Dermis lymphatic vessel endothelial cell (primary cell): Measurements from ENCODE around the gene GAPDH. TPM values are rescaled to one million over a fixed set of nuclear protein-coding genes. Genes with fewer than 3 reads are reported as not detected.

Experiments used
- total RNA-seq: library from RNA; depleted of rRNA; stranded (reverse); fragments of >200 nt; gene quantifications from 2 replicates; pipeline ENCODE4 v1.2.1, GENCODE V29; 2014

Gene GAPDH
- 3,384 and 4,426 TPM in 2 replicates for total RNA-seq

DNA sequence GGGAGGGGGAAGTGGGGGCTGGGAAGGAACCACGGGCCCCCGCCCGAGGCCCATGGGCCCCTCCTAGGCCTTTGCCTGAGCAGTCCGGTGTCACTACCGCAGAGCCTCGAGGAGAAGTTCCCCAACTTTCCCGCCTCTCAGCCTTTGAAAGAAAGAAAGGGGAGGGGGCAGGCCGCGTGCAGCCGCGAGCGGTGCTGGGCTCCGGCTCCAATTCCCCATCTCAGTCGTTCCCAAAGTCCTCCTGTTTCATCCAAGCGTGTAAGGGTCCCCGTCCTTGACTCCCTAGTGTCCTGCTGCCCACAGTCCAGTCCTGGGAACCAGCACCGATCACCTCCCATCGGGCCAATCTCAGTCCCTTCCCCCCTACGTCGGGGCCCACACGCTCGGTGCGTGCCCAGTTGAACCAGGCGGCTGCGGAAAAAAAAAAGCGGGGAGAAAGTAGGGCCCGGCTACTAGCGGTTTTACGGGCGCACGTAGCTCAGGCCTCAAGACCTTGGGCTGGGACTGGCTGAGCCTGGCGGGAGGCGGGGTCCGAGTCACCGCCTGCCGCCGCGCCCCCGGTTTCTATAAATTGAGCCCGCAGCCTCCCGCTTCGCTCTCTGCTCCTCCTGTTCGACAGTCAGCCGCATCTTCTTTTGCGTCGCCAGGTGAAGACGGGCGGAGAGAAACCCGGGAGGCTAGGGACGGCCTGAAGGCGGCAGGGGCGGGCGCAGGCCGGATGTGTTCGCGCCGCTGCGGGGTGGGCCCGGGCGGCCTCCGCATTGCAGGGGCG, at the start of gene GAPDH:
Gene GAPDH (plus strand): TSS at position 595 of the 772 bp plus-strand sequence. CDS start 316 bp downstream, outside the sequence.

GRCh38 chr12:6492838-6493496, 41.4 kb upstream of the GAPDH start, which contains the start of gene MRPL51:
Gene MRPL51 (minus strand): TSS chr12:6493262. CDS start chr12:6493136, 126 bp downstream.

DNA sequence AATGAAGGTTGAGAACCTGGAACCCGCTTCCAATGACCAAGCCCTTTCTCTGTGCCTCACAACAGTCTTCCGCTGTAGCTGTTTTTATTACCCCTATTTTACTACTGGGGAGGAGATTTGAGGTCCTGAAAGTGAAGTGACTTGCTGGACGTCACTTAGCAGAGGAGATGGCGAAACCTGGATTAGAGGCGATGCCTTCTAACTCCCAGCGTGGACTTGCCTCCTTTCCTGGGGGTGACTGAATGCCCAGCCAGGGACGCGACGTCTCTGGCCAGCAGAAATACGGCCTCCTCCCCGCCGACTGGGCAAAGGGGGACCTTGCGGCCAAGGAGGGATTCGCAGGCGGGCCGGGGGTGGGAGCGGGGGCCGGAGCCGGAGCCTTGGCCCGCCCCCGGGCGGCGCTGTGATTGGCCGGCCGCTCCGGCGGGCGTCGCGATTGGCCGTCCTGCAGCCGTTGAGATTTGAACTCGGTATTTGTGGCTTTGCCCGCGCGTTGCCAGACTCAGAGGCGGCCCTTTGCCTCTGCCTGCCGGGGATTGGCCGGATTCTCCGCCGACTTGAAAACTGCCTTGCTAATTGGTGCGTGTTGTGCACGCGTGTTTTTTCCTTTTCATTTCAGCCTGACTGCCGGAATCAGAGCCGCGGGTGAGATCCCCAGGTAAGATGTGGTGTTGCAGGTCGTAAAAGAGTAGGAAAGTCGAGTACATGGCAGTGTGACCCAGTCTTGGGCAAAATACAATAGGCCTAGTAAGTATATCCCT, 40.6 kb upstream of the GAPDH start, which contains the start of gene NCAPD2:
Gene NCAPD2 (plus strand): TSS at position 606 of the 761 bp plus-strand sequence. CDS start 997 bp downstream, outside the sequence.

Other genes starting within 250 kb of the GAPDH start
- gene PLEKHG6, start 223.8 kb upstream of the GAPDH start, total RNA-seq, result not detected in 2 replicates
- 37.2 and 50.7 TPM in 2 replicates for gene TNFRSF1A, start 192.4 kb upstream of the GAPDH start, total RNA-seq
- gene SCNN1A, start 159.0 kb upstream of the GAPDH start, total RNA-seq, result 0.43 TPM in 1 of 2 replicates, not detected in the other
- gene LTBR, start 150.4 kb upstream of the GAPDH start, total RNA-seq, result 25.5 and 28.2 TPM in 2 replicates
- not detected in 2 replicates for gene CD27, start 89.6 kb upstream of the GAPDH start, total RNA-seq
- gene TAPBPL, start 82.5 kb upstream of the GAPDH start, total RNA-seq, result 11.0 and 28.1 TPM in 2 replicates
- 2.1 and 2.4 TPM in 2 replicates for gene VAMP1, start 63.8 kb upstream of the GAPDH start, total RNA-seq
- 107 and 124 TPM in 2 replicates for gene MRPL51, start 41.3 kb upstream of the GAPDH start, total RNA-seq
- 16.9 and 22.3 TPM in 2 replicates for gene NCAPD2, start 40.4 kb upstream of the GAPDH start, total RNA-seq
- gene IFFO1, start 21.5 kb downstream of the GAPDH start, total RNA-seq, result 9.7 and 11.3 TPM in 2 replicates
- gene NOP2, start 33.8 kb downstream of the GAPDH start, total RNA-seq, result 8.7 and 13.8 TPM in 2 replicates
- 201 and 235 TPM in 2 replicates for gene CHD4, start 72.9 kb downstream of the GAPDH start, total RNA-seq
- under 0.01 TPM in 1 of 2 replicates, not detected in the other for gene LPAR5, start 101.4 kb downstream of the GAPDH start, total RNA-seq
- 0.33 and 0.43 TPM in 2 replicates for gene ACRBP, start 112.9 kb downstream of the GAPDH start, total RNA-seq
- 48.1 and 53.3 TPM in 2 replicates for gene ING4, start 128.6 kb downstream of the GAPDH start, total RNA-seq
- 7.8 and 8.0 TPM in 2 replicates for gene ZNF384, start 154.9 kb downstream of the GAPDH start, total RNA-seq
- gene PIANP, start 166.3 kb downstream of the GAPDH start, total RNA-seq, result not detected in 2 replicates
- 43.1 and 45.3 TPM in 2 replicates for gene COPS7A, start 189.5 kb downstream of the GAPDH start, total RNA-seq
- 68.2 and 71.3 TPM in 2 replicates for gene MLF2, start 218.6 kb downstream of the GAPDH start, total RNA-seq
- 46.1 and 57.2 TPM in 2 replicates for gene PTMS, start 231.8 kb downstream of the GAPDH start, total RNA-seq
- 0.09 and 0.22 TPM in 2 replicates for gene LAG3, start 238.0 kb downstream of the GAPDH start, total RNA-seq